ENCODE measurements around the gene SLC2A2. TPM values are rescaled to one million over a fixed set of nuclear protein-coding genes. Genes with fewer than 3 reads are reported as not detected.
"Not testable (repeated sequence)": the region's sequence is repeated elsewhere in the genome, so short reads cannot be mapped to it uniquely, and the experiment has no call there.

The SLC2A2 gene
- polyA plus RNA-seq, 4 donors: 9.7 to 23.3 (median 12.7) TPM

DNA sequence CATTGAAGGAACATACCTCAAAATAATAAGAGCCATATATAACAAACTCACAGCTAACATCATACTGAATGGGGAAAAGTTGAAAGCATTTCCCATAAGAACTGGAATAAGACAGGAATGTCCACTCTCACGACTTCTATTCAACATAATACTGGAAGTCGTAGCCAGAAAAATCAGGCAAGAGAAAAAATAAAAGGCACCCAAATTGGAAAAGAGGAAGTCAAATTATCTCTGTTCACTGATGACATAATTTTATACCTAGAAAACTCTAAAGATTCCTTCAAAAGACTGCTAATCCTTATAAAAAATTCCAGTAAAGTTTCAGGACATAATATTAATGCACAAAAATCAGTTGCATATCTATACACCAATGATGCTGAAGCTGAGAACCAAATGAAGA, 34.9 kb downstream of the SLC2A2 start:
- DNase-seq (ENCODE audit: low read depth in 4 of 4, low spot score in 2 of 4): no peak

DNA sequence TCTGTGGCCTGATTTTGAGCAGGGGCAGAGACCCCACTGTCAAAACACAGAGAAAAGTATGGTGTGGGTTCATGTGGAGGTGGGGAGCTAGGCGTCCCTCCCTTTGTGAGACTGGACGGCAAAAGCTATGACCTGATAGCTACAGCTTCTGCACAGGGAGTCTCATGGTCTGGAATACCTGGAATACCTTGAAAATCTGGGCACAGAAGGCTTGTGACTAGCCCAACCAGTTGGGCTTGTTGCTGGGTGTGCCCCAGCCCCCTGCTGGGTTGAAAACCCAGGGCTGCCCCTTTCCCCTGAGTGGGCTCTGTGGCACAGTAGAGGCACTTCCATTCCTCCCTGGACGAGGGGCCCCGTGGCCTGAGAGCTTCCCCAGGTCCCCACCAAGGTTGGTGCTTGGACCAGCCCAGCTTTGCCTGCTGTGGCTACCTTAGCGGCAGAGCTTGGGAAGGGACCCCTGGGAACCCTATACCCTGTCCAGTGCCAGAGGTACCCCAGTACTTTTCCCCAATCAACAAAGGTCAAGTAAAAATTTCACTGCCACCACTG, 37.3 kb downstream of the SLC2A2 start:
- no peak for DNase-seq (ENCODE audit: low read depth in 4 of 4, low spot score in 2 of 4)

DNA sequence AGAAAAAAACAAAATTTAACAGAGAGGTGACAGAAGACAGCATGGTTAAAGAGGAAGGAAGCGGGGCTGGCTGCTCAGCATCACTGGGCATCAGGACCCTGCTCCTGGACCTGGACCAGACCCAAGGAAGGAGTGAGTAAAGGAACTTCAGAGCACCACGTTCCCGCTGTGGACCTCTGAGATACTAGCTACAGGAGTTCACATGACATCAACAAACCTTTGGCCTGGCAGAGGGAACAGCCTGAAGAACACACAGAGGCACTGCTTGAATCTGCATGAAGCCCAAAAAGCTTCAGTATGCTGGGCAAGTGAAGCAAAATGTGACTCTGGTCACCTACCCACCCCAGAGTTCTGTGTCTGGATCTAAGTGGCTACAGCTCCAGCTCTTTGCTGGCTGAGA, 38.1 kb downstream of the SLC2A2 start:
- no peak for DNase-seq (ENCODE audit: low read depth in 4 of 4, low spot score in 2 of 4)

DNA sequence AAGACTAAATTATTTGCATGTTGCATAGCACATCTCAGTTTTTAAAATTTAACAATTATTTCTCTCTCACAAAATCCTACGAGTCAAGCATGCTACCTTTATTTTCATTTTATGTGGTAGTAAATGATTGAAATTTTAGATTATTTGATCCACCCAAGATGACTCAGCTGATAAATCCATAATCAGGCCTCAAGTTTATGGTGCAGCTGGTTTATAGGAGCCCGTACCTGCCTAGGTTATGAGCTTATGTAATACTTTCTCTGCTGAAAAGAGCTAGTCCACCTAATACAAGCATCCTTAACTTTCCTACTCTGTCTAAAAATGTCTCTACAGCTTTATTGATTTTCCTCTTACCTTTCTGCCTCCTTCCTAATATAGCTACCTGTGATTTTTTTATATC, 41.2 kb downstream of the SLC2A2 start:
- DNase-seq (ENCODE audit: low read depth in 4 of 4, low spot score in 2 of 4): no peak

DNA sequence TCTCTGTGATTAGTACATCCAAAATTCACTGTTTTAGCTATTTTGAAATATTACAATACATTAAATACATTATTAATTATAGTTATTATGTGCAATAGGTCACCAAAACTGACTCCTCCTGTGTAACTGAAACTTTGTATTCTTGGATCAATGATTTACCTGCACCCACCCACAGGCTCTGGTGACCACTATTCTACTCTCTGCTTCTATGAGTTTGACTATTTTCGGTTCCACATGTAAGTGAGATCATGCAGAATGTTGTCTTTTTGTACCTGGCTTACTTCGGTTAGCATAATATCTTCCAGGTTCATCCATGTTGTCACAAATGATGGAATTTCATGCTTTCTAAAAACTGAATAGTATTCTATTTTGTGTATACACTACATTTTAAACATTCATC, 43.8 kb downstream of the SLC2A2 start:
- no peak for DNase-seq (ENCODE audit: low read depth in 4 of 4, low spot score in 2 of 4)

DNA sequence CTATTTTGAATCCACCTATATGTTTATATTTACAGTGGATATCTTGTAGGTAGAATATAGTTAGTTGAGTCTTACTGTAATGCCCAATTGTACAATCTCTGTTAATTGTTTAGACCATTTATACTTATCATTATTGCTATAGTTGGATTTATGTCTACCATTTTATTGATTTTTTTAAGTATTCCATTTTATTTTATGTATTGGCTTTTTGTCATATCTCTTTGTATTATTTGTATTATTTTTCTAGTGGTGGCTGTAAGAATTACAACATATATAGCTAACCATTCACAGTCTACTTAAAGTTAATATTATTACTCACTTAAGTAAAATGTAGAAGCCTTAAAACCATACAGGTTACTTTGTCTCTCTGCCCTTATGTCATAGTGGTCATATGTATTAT, 46.1 kb downstream of the SLC2A2 start:
- no peak for DNase-seq (ENCODE audit: low read depth in 4 of 4, low spot score in 2 of 4)

DNA sequence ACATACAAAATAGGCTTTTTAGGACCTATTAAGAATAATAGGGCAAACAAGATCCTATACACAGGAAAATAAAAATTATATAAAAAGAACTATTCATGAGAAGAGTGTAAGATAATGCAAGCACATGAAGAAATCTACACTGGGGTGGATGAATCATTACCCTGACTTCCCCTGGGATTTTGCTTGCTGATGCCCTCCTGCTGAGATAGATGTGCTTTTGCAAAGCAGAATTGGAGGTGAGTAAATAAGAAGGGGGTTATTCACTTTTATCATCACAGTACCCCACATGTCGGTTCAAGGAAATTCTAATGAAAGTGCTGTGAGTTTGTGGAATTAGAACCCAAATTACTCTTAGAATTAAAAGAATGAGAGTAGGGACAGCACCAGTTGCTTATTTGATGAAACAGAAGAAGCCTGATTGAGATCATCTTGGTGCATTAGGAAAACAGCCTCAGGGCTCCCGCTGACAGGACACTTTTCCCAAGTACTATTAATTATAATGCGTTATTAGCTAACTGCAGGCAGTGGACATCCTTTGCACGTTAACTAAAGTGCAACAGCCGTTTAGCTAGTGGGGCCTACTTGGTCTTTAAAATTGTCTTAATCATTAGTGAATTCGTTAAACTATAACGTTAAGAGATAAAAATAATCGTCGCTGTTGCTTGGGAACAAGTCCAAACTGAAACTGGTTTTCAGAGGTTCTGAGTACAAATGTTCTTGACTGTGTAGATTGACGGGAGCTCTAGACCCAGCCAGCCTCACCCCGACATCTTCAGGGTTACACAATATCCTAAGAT, 48.4 kb downstream of the SLC2A2 start:
- DNase-seq (ENCODE audit: low read depth in 4 of 4, low spot score in 2 of 4): no peak

DNA sequence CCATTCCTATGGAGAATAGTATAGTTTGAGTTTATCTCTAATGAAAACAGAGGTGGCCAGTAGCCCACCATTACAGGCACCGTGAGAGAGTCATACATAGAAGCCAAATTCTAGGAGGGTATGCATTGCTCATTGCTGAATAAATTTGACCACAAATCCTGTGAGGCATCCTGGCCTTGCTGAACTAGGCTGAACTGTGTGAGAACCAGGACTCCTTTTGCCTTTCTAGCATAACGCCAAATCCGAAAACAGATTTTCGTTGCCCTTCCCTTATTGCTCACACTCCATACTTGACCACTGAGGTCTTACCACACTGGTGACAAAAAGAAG, 50.4 kb downstream of the SLC2A2 start:
- DNase-seq (ENCODE audit: low read depth in 4 of 4, low spot score in 2 of 4): no peak

DNA sequence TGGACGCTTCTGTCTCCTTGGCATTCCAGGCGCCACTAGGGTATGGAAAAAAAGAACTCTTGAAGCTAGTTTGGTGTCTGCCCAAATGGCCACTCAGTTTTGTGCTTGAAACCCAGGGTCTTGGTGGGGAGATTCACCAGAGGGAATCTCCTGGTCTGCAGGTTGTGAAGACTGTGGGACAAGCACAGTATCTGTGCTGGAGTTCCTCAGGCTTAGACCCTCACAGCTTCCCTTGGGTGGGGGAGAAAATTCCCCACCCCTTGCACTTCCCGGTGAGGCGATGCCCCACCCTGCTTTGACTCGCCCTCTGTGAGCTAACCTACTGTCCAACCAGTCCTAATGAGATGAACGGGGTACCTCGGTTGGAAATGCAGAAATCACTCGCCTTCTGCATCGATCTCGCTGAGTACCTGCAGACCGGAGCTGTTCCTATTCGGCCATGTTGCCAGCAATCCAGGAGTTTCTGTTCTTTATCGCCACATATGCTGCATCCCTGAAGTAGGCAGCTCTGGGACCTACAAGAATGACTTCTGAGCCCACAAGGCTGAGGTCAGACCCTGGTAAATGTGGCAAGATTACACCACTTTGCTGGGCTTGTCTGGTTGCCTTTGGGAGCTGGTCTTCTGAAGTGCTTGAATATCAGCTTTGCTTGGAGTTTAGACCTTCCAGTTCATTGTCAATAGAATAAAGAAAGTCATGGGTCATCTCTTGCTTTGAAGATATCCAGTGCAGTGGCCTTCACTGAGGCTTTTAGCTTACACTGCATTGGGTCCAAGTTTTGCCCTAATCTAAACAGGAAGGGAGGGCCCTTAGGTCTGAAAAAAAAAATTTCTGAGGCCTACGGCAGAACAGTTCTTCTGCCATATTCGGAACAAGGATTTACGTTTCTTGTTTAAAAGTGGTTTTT, 51.0 kb downstream of the SLC2A2 start:
- no peak for DNase-seq (ENCODE audit: low read depth in 4 of 4, low spot score in 2 of 4)

DNA sequence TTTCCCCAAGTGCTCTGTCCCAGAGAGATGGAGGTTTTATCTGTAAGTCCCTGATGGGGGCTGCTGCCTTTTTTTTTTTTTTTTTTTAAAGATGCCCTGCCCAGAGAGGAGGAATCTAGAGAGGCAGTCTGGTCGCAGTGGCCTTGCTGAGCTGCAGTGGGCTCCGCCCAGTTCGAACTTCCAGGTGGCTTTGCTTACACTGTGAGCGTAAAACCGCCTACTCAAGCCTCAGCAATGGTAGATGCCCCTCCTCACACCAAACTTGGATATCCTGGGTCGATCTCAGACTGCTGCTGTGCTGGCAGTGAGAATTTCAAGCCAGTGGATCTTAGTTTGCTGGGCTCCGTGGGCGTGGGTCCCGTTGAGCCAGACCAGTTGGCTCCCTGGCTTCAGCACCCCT, 51.6 kb downstream of the SLC2A2 start:
- DNase-seq (ENCODE audit: low read depth in 4 of 4, low spot score in 2 of 4): no peak

DNA sequence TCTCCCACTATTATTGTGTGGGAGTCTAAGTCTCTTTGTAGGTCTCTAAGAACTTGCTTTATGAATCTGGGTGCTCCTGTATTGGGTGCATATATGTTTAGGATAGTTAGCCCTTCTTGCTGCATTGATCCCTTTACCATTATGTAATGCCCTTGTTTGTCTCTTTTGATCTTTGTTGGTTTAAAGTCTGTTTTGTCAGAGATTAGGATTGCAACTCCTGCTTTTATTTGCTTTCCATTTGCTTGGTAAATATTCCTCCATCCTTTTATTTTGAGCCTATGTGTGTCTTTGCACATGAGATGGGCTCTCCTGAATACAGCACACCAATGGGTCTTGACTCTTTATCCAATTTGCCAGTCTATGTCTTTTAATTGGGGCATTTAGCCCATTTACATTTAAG, 53.6 kb downstream of the SLC2A2 start:
- DNase-seq (ENCODE audit: low read depth in 4 of 4, low spot score in 2 of 4): not testable (repeated sequence)

DNA sequence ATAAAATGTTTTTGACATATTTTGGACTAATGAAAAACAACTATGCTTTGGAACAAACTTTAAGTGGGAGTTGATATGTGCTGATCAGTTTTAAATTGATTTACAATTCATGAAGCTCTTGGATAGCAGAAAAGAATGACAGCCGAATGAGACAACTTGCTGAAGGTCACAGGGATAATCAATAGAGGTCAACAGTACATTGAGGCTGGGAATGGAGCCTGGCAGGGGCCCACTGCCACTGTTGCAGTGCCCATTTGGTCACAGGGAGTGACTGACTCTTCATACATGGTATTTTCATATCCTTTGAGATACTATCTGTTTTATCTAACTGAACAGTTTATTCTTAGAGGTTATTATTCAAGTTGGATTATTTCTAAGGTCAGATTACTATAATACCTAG, 59.4 kb downstream of the SLC2A2 start:
- DNase-seq (ENCODE audit: low read depth in 4 of 4, low spot score in 2 of 4): no peak

DNA sequence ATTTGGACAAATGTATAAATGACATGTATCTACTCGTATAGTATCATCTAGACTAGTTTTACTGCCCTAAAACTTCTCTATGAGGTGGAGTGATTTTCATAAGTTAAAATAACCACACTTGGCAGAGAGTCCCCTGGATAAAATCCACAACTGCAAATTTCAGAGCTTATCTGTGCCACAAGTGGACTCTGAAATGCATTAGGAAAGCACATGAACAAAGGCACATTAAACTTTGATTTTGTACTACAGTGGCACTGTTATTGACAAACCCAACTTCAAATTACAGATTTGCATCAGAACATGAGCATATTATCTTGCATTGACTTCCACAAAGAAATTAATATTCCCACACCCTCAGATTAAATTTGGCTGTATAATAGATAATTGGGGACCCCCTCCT, 60.0 kb downstream of the SLC2A2 start:
- DNase-seq (ENCODE audit: low read depth in 4 of 4, low spot score in 2 of 4): no peak

DNA sequence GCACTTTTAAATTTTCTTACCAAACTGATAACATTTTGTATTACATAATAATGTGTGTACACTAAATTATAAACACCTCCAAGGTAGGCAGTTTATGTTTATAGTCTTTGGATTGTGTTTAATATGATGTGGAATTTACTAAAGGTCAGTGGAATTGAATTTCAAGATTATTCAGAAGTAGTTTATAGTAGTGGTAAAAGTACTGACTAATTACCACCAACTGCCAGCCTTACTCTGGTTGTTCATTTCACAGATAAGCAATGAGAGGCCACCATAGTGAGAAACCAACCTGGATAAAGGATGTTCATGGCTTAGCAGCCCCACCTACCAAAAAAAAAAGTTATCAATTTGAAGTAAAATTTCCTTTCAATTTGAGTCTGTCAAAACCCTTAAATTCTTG, 64.1 kb downstream of the SLC2A2 start:
- DNase-seq (ENCODE audit: low read depth in 4 of 4, low spot score in 2 of 4): no peak

DNA sequence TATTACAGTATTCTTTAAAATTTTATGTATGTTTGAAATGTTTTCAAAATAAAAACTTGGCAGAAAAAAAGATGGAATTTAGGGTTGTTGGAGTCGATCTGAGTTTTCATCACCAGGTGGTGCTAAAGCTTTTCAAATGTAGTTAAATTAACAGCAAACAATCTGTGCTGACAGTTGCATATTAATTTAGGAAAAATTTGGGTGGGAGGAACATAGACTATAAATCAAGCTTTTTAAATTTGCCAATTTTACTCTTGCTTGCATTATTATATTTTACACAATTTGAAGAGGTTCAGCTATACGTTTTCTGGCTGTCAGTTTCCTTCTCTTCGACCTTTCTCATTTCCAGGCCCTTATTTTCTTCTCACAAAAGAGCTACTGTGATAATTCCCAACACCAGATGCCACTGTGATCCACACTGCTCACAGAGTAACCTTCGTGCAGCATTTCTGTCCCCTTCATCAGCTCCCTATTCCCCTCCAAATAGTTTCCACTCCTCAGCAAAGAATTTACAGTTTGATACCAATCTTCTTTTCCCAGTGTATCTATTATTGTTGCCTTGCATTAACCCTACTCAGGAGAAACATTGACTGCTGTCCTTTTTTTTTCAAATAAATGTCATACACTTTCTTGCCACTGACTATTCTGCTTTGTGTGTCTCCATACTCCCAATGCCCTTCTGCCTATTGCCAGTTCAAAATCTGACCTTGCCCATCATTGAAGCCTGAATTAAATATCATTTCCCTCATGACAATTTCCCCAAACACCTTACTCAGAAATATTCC, 64.7 kb downstream of the SLC2A2 start:
- DNase-seq (ENCODE audit: low read depth in 4 of 4, low spot score in 2 of 4): peak in 3 of 4 donors; percentile 9 to 21 (median 15)

DNA sequence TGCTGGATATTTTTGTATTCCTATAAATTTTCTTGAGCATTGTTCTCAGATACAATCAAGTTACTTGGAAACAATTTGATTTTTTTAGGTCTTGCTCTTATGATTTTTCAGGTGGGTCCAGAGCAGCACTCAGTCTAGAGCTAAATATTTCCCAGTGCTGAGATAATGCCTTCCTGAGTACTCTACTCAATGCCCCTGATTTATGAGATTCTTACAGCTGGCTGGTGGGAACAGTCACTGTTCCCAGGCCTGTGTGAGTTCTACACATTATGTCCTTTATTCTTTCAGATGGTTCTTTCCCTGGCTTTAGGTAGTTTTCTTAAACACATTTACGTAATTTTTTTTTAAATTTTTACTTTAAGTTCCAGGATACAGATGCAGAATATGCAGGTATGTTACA, 67.1 kb downstream of the SLC2A2 start:
- no peak for DNase-seq (ENCODE audit: low read depth in 4 of 4, low spot score in 2 of 4)

DNA sequence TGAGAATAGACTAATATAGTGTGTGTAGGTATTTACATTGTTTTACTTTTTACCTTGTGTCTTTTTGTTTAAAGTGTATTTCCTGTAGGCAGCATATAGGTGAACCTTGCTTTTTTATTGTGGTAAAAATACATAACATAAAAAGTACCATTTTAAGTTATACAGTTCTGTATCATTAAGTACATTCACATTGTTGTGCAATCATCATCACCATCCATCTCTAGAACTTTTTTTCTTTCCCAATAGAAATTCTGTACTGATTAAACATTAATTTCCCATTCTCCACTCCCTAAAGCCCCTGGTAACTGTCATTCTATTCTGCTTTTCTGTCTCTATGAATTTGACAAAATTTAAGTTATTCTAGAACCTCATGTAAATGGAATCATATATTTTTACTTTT, 69.9 kb downstream of the SLC2A2 start:
- no peak for DNase-seq (ENCODE audit: low read depth in 4 of 4, low spot score in 2 of 4)

DNA sequence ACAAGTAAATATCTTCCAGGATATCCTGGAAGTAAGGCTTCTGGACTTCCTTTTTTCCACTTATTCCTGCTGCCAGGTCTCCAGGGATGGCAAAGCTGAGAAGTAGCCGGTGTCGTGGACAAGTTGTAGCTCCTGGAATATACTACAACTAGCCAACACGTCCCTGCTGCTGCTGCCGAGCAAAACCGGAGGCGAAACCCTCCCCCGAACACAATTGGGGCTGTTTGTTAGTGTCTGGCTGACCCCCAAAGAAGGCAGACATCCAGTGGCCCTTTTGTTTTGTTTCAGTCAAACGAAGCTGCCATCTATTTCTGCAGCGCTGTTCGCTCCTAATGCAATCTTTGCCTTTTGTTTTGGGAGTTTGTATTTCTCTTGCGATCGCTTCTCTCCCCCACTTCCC, 72.8 kb downstream of the SLC2A2 start:
- no peak for DNase-seq (ENCODE audit: low read depth in 4 of 4, low spot score in 2 of 4)

DNA sequence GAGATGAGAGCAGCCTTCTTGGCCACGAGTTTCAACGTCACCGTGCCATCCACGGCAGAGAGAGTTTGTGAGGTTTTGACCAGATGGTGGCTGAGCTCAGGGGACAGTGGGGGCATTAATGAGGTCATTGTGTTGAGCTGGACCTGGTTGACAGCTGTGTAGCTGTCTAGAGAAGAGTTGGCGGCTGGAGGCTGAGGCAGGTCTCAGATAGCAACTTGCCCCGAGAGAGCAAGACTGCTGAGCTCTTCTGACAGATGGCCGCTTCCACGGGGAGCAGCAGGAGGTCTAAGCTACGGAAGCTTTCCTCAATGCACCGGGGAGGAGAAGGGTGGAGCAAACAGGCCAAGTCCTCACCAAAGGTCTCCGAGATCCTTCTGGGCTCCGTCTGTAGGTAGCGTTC, 73.3 kb downstream of the SLC2A2 start:
- DNase-seq (ENCODE audit: low read depth in 4 of 4, low spot score in 2 of 4): no peak

DNA sequence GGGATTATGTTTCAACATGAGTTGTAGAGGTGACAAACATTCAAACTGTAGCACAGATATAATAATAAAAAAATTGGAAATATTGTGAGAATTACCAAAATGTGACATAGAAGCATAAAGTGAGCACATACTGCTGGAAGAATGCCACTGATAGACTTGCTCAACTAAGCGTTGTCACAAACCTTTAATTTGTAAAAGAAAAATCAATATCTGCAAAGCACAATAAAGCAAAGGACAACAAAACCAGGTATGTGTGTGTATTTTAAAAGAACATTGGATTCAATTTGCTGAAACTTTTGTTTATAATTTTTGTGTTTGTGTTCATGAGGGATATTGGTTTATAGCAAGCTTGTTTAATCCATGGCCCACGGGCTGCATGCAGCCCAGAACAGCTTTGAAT, 77.3 kb downstream of the SLC2A2 start:
- DNase-seq (ENCODE audit: low read depth in 4 of 4, low spot score in 2 of 4): no peak
